HCT116 (cell line): ENCODE measurements around the gene THADA. TPM values are rescaled to one million over a fixed set of nuclear protein-coding genes. Genes with fewer than 3 reads are reported as not detected.
A peak's percentile ranks its signal among the peaks of the same experiment; 100 is the strongest.

Source experiments
- ATAC-seq: fragments of 200-7000 bp; cut with Tn5 transposase; 2 replicates; pipeline ENCODE4 v1.9.1; 2020; ENCODE audit warnings: mild to moderate bottlenecking, moderate library complexity
- BruUV-seq: library from RNA; stranded (reverse); fragments of 400-500 nt; replicated peaks from 2 replicates; lab custom pipeline; 2021; lab: Mats Ljungman, UMichigan
- CTCF ChIA-PET: fragments of 300-600 bp; sonication (Branson Sonifier 250); formaldehyde crosslinking; loops from one replicate; lab custom pipeline; 2021; ENCODE audit warnings: antibody characterized with exemption; lab: Charles Lee
- POLR2A ChIA-PET: fragments of 300-600, 350-600 bp; sonication (Branson Sonifier 250); formaldehyde crosslinking; loops from one replicate; lab custom pipeline; 2021; ENCODE audit warnings: antibody characterized with exemption; lab: Charles Lee
- RAD21 ChIA-PET, 2 experiments: fragments of 300-600 bp; sonication (Branson Sonifier 250); formaldehyde crosslinking; loops; one replicate each; lab custom pipeline; 2023; ENCODE audit warnings: low total read pairs in 2 of 2; ENCODE audit not compliant: uncharacterized antibody in 2 of 2, unreplicated experiment in 2 of 2, low non-redundant PET in 1 of 2; lab: Charles Lee
- DNase-seq: peaks from one replicate; pipeline ENCODE4 v3.0.0-alpha.2; 2010; ENCODE audit warnings: low read depth, low spot score
- H2AFZ ChIP-seq: fragments of 200-600 bp; shearing (Covaris generic), sonication (generic); 2 replicates; pipeline ENCODE4 v1.6.1; 2017; ENCODE audit warnings: low read depth, mixed run types, mixed read lengths, antibody characterized with exemption, low read length; ENCODE audit not compliant: poor library complexity, severe bottlenecking
- H3K27ac ChIP-seq: 2 replicates; pipeline ENCODE4 v1.5.1; 2012; ENCODE audit warnings: low read depth, low read length
- H3K27me3 ChIP-seq: fragments of 200-600 bp; sonication (generic); 2 replicates; pipeline ENCODE4 v1.6.1; 2016; ENCODE audit warnings: mixed run types, low read length, mixed read lengths; ENCODE audit not compliant: insufficient read depth
- H3K36me3 ChIP-seq, 2 experiments: fragments of 200-500 bp in 1 of 2; fragments of 200-600 bp in 1 of 2; sonication (Bioruptor generic) in 1 of 2; sonication (generic) in 1 of 2; 2 replicates each; pipeline versions ENCODE4 v1.5.1 to v1.6.1; 2014 to 2016; ENCODE audit warnings: low read length in 2 of 2, inconsistent platforms in 1 of 2, mixed read lengths in 1 of 2, mixed run types in 1 of 2; ENCODE audit not compliant: insufficient read depth in 2 of 2, control insufficient read depth in 1 of 2
- H3K4me1 ChIP-seq, 2 experiments: fragments of 200-600 bp in 1 of 2; sonication (generic) in 1 of 2; 2 replicates each; pipeline versions ENCODE4 v1.5.1 to v1.6.1; 2012 to 2017; ENCODE audit warnings: low read length in 2 of 2, inconsistent platforms in 1 of 2, mild to moderate bottlenecking in 1 of 2, mixed read lengths in 1 of 2, mixed run types in 1 of 2, moderate library complexity in 1 of 2; ENCODE audit not compliant: insufficient read depth in 2 of 2, control insufficient read depth in 1 of 2
- H3K4me2 ChIP-seq: fragments of 200-600 bp; sonication (generic); 2 replicates; pipeline ENCODE4 v1.6.1; 2017; ENCODE audit warnings: mixed run types, low read length, mixed read lengths
- H3K4me3 ChIP-seq, 2 experiments: fragments of 200-600 bp in 1 of 2; sonication (generic) in 1 of 2; replicated peaks in 1 of 2; 2 replicates each; pipeline ENCODE4 v1.5.1; 2011 to 2016; ENCODE audit warnings: low read length in 2 of 2, control low read depth in 1 of 2, low read depth in 1 of 2, mild to moderate bottlenecking in 1 of 2, mixed read lengths in 1 of 2, mixed run types in 1 of 2
- H3K79me2 ChIP-seq: fragments of 200-600 bp; sonication (generic); 2 replicates; pipeline ENCODE4 v1.6.1; 2017; ENCODE audit warnings: mild to moderate bottlenecking, mixed run types, low read length, moderate library complexity, mixed read lengths; ENCODE audit not compliant: insufficient read depth
- H3K9ac ChIP-seq: fragments of 200-600 bp; sonication (generic); 2 replicates; pipeline ENCODE4 v1.6.1; 2016; ENCODE audit warnings: low read length, mixed read lengths
- H3K9me2 ChIP-seq: fragments of 200-600 bp; sonication (generic), shearing (Covaris generic); 2 replicates; pipeline ENCODE4 v1.6.1; 2017; ENCODE audit warnings: mixed run types, mild to moderate bottlenecking, moderate library complexity; ENCODE audit not compliant: insufficient read depth
- H3K9me3 ChIP-seq, 2 experiments: fragments of 200-500 bp in 1 of 2; fragments of 200-600 bp in 1 of 2; sonication (Bioruptor generic) in 1 of 2; sonication (generic) in 1 of 2; 2 replicates each; pipeline ENCODE4 v1.6.1; 2014 to 2017; ENCODE audit warnings: low read length in 2 of 2, mixed read lengths in 2 of 2, inconsistent platforms in 1 of 2, low read depth in 1 of 2, mild to moderate bottlenecking in 1 of 2, mixed run types in 1 of 2, moderate library complexity in 1 of 2; ENCODE audit not compliant: control insufficient read depth in 1 of 2, insufficient read depth in 1 of 2
- H4K20me1 ChIP-seq: fragments of 200-600 bp; sonication (generic), shearing (Covaris generic); 2 replicates; pipeline ENCODE4 v1.6.1; 2017; ENCODE audit warnings: mixed run types, mild to moderate bottlenecking, moderate library complexity; ENCODE audit not compliant: insufficient read depth
- CBX3 ChIP-seq: IDR thresholded peaks from 2 replicates; pipeline ENCODE4 v1.6.1; 2012; ENCODE audit warnings: low read depth
- CEBPB ChIP-seq: IDR thresholded peaks from 2 replicates; pipeline ENCODE4 v1.6.1; 2012; ENCODE audit warnings: low read depth
- JUND ChIP-seq: IDR thresholded peaks from 2 replicates; pipeline ENCODE4 v1.6.1; 2012
- SP1 ChIP-seq: IDR thresholded peaks from 2 replicates; pipeline ENCODE4 v1.6.1; 2012; ENCODE audit warnings: low read depth
- TCF7L2 ChIP-seq: IDR thresholded peaks from 2 replicates; pipeline ENCODE4 v1.7.0; 2011; ENCODE audit warnings: borderline replicate concordance, inconsistent platforms; ENCODE audit not compliant: insufficient read depth, insufficient read length; ENCODE audit errors: extremely low read depth
- YY1 ChIP-seq: IDR thresholded peaks from 2 replicates; pipeline ENCODE4 v1.6.1; 2011; ENCODE audit warnings: low read length, low read depth, moderate library complexity, mild to moderate bottlenecking; ENCODE audit not compliant: insufficient replicate concordance; ENCODE audit errors: extremely low read depth
- intact Hi-C: fragments of 100-400 bp; cut with micrococcal nuclease; formaldehyde crosslinking; loops from 2 replicates; pipeline ENCODE4 v1.10.0; 2022
- total RNA-seq: library from RNA; stranded (reverse); gene quantifications from one replicate; pipeline ENCODE4 v1.2.1, GENCODE V29; 2021; ENCODE audit not compliant: unreplicated experiment
- TF ChIP-seq, protein P1 (sequence below): IDR thresholded peaks from 2 replicates; pipeline ENCODE4 v1.6.1; 2011; ENCODE audit warnings: mild to moderate bottlenecking, low read length, moderate library complexity; ENCODE audit not compliant: insufficient replicate concordance; ENCODE audit errors: extremely low read depth

The THADA gene
- total RNA-seq, 1 experiment from 2014 or later = 30.7 TPM

DNA sequence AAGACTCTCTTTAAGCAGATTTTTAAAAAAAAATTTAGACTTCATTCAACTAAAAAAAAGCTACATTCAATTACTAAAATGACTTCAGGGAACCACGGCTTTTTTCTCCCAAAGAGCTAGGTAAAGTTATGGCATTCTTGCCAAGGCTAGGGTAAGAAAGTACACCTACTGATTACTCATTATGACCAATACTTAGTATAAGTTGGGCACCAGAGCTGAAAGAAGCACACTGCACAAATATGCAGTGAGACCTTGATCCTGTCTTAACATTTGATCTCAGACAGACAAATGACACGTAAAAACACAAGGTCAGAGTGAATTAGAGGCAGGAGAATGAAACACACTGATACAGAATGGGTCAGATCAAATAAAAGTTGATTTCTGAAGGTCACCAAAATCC is 88.7 kb downstream of the THADA start:
- POLR2A ChIA-PET = no interaction called here
- intact Hi-C loops = no loop called here
- peaks cover 0 to 7% of the 10 kb centered on the region in 2 experiments; a peak in 1 of 4 replicates for H3K36me3 ChIP-seq
- TF ChIP-seq CEBPB (no peak), CBX3 (no peak), TCF7L2 (no peak), YY1 (no peak), SP1 (no peak)
- TF ChIP-seq, protein P1, sequence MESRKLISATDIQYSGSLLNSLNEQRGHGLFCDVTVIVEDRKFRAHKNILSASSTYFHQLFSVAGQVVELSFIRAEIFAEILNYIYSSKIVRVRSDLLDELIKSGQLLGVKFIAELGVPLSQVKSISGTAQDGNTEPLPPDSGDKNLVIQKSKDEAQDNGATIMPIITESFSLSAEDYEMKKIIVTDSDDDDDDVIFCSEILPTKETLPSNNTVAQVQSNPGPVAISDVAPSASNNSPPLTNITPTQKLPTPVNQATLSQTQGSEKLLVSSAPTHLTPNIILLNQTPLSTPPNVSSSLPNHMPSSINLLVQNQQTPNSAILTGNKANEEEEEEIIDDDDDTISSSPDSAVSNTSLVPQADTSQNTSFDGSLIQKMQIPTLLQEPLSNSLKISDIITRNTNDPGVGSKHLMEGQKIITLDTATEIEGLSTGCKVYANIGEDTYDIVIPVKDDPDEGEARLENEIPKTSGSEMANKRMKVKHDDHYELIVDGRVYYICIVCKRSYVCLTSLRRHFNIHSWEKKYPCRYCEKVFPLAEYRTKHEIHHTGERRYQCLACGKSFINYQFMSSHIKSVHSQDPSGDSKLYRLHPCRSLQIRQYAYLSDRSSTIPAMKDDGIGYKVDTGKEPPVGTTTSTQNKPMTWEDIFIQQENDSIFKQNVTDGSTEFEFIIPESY = no peak
- TF ChIP-seq, all 23 proteins: peak for 0
- Histone ChIP-seq H2AFZ (no peak overlapping the region), H4K20me1 (no peaks in the 10 kb centered on the region), H3K4me2 (no peak overlapping the region), H3K79me2 (no peaks in the 10 kb centered on the region), H3K4me1 (no peaks in the 10 kb centered on the region), H3K9me2 (no peaks in the 10 kb centered on the region; the same call in 1 of the 2 replicates), H3K9me3 (no peaks in the 10 kb centered on the region), H3K9ac (no peak overlapping the region), H3K27ac (no peak overlapping the region), H3K27me3 (no peaks in the 10 kb centered on the region), H3K4me3 (no peak overlapping the region)
- no TSS peak for BruUV-seq
- no peak for DNase-seq
- ChIA-PET RAD21 (no interaction called here), CTCF (no interaction called here)
- ATAC-seq = no peak

DNA sequence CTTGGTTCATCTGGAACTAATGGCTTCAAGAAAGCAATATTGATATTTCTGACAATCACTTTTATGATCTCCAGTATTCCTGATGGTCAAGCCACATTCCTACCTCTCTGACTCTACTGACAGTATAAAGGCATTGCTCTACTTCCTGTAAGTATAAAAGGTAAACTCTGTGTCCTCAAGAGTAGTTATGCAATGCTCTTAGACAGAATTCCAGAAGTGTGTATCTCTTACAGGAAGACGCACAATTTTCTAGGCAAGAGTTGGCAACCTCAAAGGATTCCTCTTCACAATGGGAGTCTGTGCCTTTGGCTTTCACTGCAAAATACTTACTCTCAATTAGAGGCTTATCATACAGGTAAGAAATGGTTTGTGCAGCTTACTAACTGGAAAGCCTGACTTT is 100.1 kb downstream of the THADA start:
- H3K4me1 ChIP-seq = no peaks in the 10 kb centered on the region
- ChIA-PET CTCF (no interaction called here), POLR2A (no interaction called here), RAD21 (no interaction called here)
- 0 out of 4 replicates have a peak, but pooled peaks cover 0 to 5% of the 10 kb centered on the region in 2 experiments for H3K36me3 ChIP-seq
- no peak overlapping the region for H3K4me3 ChIP-seq
- no peaks in the 10 kb centered on the region for H3K9me2 ChIP-seq
- H4K20me1 ChIP-seq = no peaks in the 10 kb centered on the region
- H3K27ac ChIP-seq = no peak overlapping the region
- no peak for DNase-seq
- intact Hi-C loops = no loop called here
- H3K9ac ChIP-seq = no peak overlapping the region
- H3K9me3 ChIP-seq = no peaks in the 10 kb centered on the region
- no peak for ATAC-seq
- H3K4me2 ChIP-seq = no peak overlapping the region
- no TSS peak for BruUV-seq
- TF ChIP-seq CEBPB (peak; percentile 57; the same call in 1 of the 2 replicates), JUND (no peak)
- H3K27me3 ChIP-seq = no peaks in the 10 kb centered on the region
- H3K79me2 ChIP-seq = no peaks in the 10 kb centered on the region
- no peak overlapping the region for H2AFZ ChIP-seq
